ENCODE measurements around the gene TPCN2. TPM values are rescaled to one million over a fixed set of nuclear protein-coding genes. Genes with fewer than 3 reads are reported as not detected.

The TPCN2 gene
- total and polyA plus RNA-seq, 9 donors, result 6.4 to 9.9 (median 7.6) TPM

DNA sequence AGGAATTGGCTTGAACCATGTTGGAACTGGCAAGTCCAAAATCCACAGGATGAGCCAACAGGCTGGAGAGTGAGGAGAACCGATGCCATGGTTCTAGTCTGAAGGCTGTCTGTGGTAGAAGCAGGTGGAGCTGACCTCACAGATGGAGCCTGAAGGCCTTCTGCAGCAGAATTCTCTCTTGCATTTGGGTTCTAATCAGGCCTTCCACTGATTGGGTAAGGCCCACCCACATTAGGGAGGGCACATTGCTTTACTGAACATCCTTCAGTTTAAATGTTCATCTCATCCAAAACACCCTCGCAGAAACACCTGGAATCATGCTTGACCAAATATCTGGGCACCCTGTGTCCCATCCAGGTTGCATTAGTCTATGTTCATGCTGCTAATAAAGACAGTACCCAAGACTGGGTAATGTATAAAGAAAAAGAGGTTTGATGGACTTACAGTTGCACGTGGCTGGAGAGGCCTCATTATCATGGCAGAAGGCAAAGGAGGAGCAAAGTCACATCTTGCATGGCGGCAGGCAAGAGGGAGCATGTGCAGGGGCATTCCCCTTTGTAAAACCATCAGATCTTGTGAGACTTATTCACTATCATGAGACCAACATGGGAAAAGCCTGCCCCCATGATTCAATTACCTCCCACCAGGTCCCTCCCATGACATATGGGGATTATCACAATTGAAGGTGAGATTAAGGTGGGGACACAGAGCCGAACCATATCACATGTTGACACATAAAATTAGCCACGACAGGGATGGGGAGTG, 122.9 kb downstream of the TPCN2 start:
- no peak for DNase-seq
- H3K27ac ChIP-seq (ENCODE audit: low read length), result no peak overlapping the region
- WGBS (ENCODE audit: insufficient coverage), result 81% methylated on average over 4 of the region's 6 CpGs
- H3K9me3 ChIP-seq (replicated peaks; ENCODE audit: control insufficient read depth, low read depth, low read length), result peaks cover 2% of the 10 kb centered on the region
- H3K4me3 ChIP-seq (ENCODE audit: low read length), result no peak overlapping the region
- H3K4me1 ChIP-seq (ENCODE audit: control insufficient read depth, insufficient read depth, low read length), result peaks cover 9% of the 10 kb centered on the region
- no peaks in the 10 kb centered on the region for H3K36me3 ChIP-seq (ENCODE audit: control insufficient read depth, insufficient read depth, low read length)
- H3K27me3 ChIP-seq (ENCODE audit: control insufficient read depth, insufficient read depth, low read length), result no peaks in the 10 kb centered on the region

DNA sequence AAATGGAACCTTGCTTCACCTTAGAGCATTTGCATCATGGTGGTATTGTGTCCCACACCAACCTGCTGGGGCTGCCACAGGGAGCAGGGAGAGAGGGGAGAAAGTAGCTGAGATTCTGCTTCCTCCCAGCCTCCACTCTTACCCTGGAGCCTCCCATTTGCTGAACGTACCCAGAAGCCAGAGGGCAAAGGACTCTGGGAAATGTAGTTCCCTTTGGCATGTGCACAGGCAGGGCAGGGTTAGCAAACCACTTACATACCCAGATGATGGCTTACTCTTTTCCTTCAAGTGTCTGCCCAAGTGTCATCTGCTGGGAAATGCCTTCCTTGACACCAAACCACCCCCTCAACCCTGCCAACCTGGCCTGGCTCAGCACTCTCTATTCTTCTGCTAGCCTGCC, 123.9 kb downstream of the TPCN2 start:
- H3K9me3 ChIP-seq (replicated peaks; ENCODE audit: control insufficient read depth, low read depth, low read length), result peaks cover 2% of the 10 kb centered on the region
- WGBS (ENCODE audit: insufficient coverage), result no CpG with 5 or more reads among the region's 1 CpG
- peaks cover 6% of the 10 kb centered on the region for H3K4me1 ChIP-seq (ENCODE audit: control insufficient read depth, insufficient read depth, low read length)
- no peaks in the 10 kb centered on the region for H3K27me3 ChIP-seq (ENCODE audit: control insufficient read depth, insufficient read depth, low read length)
- H3K4me3 ChIP-seq (ENCODE audit: low read length), result no peak overlapping the region
- no peaks in the 10 kb centered on the region for H3K36me3 ChIP-seq (ENCODE audit: control insufficient read depth, insufficient read depth, low read length)
- H3K27ac ChIP-seq (ENCODE audit: low read length), result no peak overlapping the region
- no peak for DNase-seq

DNA sequence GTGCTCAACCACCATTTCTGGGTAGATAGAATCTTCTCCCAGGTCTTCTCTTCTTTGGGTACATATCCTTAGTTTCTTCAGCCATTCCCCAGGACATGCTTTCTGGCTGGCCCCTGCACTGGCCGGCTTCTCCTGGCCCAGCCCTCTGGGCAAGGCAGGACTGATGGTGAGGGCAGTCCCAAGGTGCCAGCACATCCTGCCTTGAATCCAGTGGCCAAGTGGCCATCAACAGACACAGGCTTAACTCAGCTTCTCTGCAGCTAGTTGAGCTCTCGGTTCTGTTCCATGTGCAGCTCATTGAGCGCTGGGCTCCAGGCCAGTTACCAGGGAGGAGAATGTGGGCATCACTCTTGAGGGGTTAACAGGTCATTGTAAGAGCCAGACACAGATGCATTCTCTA, 124.6 kb downstream of the TPCN2 start:
- no peak for DNase-seq
- WGBS (ENCODE audit: insufficient coverage), result 93% methylated on average over 3 of the region's 3 CpGs
- H3K27me3 ChIP-seq (ENCODE audit: control insufficient read depth, insufficient read depth, low read length), result no peaks in the 10 kb centered on the region
- peaks cover 2% of the 10 kb centered on the region for H3K9me3 ChIP-seq (replicated peaks; ENCODE audit: control insufficient read depth, low read depth, low read length)
- no peak overlapping the region for H3K27ac ChIP-seq (ENCODE audit: low read length)
- H3K36me3 ChIP-seq (ENCODE audit: control insufficient read depth, insufficient read depth, low read length), result no peaks in the 10 kb centered on the region
- no peak overlapping the region for H3K4me3 ChIP-seq (ENCODE audit: low read length)
- peaks cover 6% of the 10 kb centered on the region for H3K4me1 ChIP-seq (ENCODE audit: control insufficient read depth, insufficient read depth, low read length)

DNA sequence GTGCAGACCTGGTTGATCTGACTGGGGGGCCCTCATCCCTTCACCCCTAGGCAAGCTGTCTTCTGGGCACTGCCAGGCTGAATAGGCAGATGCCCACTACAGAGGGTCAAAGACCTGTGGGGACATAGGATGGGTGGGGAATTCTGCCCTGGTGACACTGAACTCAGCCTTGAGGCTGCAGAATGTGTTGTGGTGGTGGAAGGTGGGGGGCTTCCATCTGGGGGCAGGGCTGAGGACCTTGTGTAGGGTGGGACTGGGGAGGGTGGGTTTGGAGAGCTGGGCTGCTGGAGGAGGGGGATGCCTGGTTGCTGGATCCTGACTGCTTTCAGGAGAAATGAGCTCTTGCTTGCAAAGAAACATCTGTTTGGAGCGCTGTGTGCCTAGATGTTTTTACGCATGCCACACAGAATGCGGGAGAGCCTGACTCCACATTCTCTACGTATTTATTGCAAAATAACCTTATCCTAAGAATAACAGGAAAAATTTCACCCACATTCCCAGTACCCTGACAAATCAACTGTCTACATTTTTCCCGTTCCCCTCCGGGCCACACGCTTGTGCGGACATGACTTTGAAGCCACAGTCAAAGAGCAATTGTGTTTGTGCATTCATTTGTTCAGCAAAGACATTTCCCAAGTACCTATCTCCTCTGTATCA, 125.3 kb downstream of the TPCN2 start:
- no peak overlapping the region for H3K27ac ChIP-seq (ENCODE audit: low read length)
- WGBS (ENCODE audit: insufficient coverage), result 47% methylated on average over 4 of the region's 8 CpGs
- no peak overlapping the region for H3K4me3 ChIP-seq (ENCODE audit: low read length)
- H3K4me1 ChIP-seq (ENCODE audit: control insufficient read depth, insufficient read depth, low read length), result peaks cover 6% of the 10 kb centered on the region
- H3K9me3 ChIP-seq (replicated peaks; ENCODE audit: control insufficient read depth, low read depth, low read length), result peaks cover 2% of the 10 kb centered on the region
- no peaks in the 10 kb centered on the region for H3K36me3 ChIP-seq (ENCODE audit: control insufficient read depth, insufficient read depth, low read length)
- no peaks in the 10 kb centered on the region for H3K27me3 ChIP-seq (ENCODE audit: control insufficient read depth, insufficient read depth, low read length)
- DNase-seq, result no peak

DNA sequence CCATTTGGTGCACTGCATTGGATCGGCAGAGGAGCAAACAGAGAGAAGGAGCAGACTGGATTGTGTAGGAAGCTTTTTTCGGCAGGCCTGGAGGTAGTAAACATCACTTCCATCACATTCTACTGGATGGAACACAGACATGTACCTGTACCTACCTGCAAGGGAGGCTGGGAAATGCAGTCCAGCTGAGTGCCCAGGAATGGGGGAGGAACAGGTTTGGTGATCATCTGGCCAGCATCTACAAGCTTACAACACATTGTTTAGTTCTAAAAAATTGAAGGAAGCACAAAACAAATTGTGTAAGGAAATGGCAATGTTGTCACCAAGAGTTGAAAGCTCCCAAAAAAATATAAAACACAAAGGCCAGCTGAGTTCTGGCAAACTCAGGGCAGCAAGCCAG, 126.1 kb downstream of the TPCN2 start:
- DNase-seq, result no peak
- H3K9me3 ChIP-seq (replicated peaks; ENCODE audit: control insufficient read depth, low read depth, low read length), result peaks cover 2% of the 10 kb centered on the region
- peaks cover 6% of the 10 kb centered on the region for H3K4me1 ChIP-seq (ENCODE audit: control insufficient read depth, insufficient read depth, low read length)
- H3K36me3 ChIP-seq (ENCODE audit: control insufficient read depth, insufficient read depth, low read length), result no peaks in the 10 kb centered on the region
- WGBS (ENCODE audit: insufficient coverage), result no CpG with 5 or more reads among the region's 2 CpGs
- H3K27ac ChIP-seq (ENCODE audit: low read length), result no peak overlapping the region
- H3K27me3 ChIP-seq (ENCODE audit: control insufficient read depth, insufficient read depth, low read length), result no peaks in the 10 kb centered on the region
- no peak overlapping the region for H3K4me3 ChIP-seq (ENCODE audit: low read length)

DNA sequence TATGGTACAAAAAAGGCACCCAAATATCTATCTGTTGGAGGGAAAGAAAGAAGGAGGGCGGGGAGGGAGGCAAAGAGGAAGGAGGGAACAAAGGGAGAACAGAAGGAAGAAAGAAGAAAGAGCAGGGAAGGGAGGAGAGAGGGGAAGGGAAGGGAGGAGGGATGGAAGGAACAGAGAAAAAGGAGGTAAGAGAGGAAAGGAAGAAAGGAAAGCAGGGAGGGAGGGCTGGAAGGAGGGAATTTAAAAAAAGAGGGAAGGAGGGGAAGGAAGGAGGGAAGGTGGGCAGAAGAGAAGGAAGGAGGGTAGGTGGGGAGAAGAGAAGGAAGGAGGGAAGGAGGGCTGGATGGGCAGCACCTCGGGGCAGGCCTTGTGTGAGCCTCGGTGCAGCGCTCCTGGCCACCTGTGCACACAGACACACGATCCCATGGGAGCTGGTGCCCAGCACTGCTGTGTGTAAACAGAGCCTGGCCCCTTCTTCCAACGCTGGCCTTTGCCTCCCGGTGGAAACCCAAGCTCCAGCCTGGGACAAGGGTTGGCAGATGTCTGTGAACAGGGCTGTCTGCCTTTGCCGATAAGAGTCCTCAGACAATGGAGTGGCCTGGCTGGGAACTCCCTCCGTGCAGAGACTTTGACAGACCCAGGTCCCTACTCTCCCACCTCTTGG, 130.2 kb downstream of the TPCN2 start:
- DNase-seq, result no peak
- no peak overlapping the region for H3K4me3 ChIP-seq (ENCODE audit: low read length)
- H3K4me1 ChIP-seq (ENCODE audit: control insufficient read depth, insufficient read depth, low read length), result no peaks in the 10 kb centered on the region
- H3K27me3 ChIP-seq (ENCODE audit: control insufficient read depth, insufficient read depth, low read length), result peaks cover 2% of the 10 kb centered on the region
- peaks cover 6% of the 10 kb centered on the region for H3K9me3 ChIP-seq (replicated peaks; ENCODE audit: control insufficient read depth, low read depth, low read length)
- H3K36me3 ChIP-seq (ENCODE audit: control insufficient read depth, insufficient read depth, low read length), result no peaks in the 10 kb centered on the region
- no peak overlapping the region for H3K27ac ChIP-seq (ENCODE audit: low read length)
- 49% methylated on average over 6 of the region's 9 CpGs for WGBS (ENCODE audit: insufficient coverage)

DNA sequence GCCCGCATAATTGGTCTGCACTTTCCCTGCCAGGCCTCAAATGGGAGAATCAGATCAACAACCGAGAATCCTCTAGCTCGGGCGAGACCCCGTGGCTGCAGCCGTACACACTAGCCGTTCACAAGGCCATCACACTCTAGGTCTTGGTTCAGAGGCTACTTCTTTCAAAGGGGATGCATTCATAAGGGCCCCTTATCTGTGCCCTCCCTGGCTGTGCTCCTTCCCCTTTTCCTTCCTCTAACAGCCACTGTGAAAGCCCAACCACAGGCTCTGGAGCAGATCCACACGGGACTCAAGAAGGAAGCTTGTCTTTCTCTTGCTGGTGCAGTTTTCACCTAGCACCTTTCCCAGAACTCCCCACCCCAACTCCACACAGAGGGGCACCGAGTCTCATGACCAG, 131.5 kb downstream of the TPCN2 start:
- no peak overlapping the region for H3K27ac ChIP-seq (ENCODE audit: low read length)
- no peak overlapping the region for H3K4me3 ChIP-seq (ENCODE audit: low read length)
- H3K36me3 ChIP-seq (ENCODE audit: control insufficient read depth, insufficient read depth, low read length), result no peaks in the 10 kb centered on the region
- H3K27me3 ChIP-seq (ENCODE audit: control insufficient read depth, insufficient read depth, low read length), result peaks cover 2% of the 10 kb centered on the region
- H3K4me1 ChIP-seq (ENCODE audit: control insufficient read depth, insufficient read depth, low read length), result no peaks in the 10 kb centered on the region
- no peak for DNase-seq
- peaks cover 6% of the 10 kb centered on the region for H3K9me3 ChIP-seq (replicated peaks; ENCODE audit: control insufficient read depth, low read depth, low read length)
- 74% methylated on average over 8 of the region's 9 CpGs for WGBS (ENCODE audit: insufficient coverage)

DNA sequence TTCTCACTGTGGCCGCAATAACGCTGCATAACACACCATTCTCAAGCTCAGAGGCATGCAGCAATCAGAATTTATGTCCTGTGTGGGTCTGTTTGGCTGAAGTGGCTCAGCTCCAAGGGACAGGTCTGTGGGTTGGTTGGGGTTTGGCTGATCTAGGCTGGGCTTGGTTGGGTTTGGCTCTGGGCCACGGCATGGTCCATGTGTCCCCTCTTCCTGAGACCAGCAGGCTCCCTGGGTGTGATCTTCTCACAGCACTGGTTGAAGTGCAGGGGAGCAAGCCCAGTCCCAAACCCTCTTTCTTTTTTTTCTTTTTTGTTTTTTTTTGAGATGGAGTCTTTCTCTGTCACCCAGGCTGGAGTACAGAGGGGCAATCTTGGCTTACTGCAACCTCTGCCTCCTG, 132.0 kb downstream of the TPCN2 start:
- WGBS (ENCODE audit: insufficient coverage), result 83% methylated on average over 1 of the region's 3 CpGs
- Histone ChIP-seq H3K27ac (ENCODE audit: low read length) (no peak overlapping the region), H3K9me3 (replicated peaks; ENCODE audit: control insufficient read depth, low read depth, low read length) (peaks cover 4% of the 10 kb centered on the region), H3K4me3 (ENCODE audit: low read length) (no peak overlapping the region), H3K36me3 (ENCODE audit: control insufficient read depth, insufficient read depth, low read length) (no peaks in the 10 kb centered on the region), H3K4me1 (ENCODE audit: control insufficient read depth, insufficient read depth, low read length) (no peaks in the 10 kb centered on the region), H3K27me3 (ENCODE audit: control insufficient read depth, insufficient read depth, low read length) (peaks cover 2% of the 10 kb centered on the region)
- DNase-seq, result no peak

DNA sequence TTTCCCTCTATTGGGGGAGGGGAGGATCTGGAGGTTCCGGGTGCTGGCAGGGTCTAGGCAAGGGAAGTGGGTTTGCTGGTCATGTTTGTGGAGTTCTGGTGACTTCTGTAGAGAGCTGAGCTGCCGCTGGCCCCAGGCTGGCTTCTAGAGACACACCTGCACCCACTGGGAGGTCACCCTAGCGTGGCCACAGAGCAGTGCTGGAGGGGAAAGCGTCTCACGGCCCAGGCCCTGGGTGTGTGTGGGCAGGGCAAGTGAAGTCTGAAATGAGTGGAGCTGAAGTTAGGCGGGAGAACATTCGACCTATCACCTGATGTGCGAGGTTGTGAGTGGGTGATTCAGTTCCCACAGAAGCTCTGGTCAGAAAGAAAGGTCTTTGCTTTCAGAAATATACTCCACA, 134.9 kb downstream of the TPCN2 start:
- DNase-seq, result no peak
- peaks cover 2% of the 10 kb centered on the region for H3K27me3 ChIP-seq (ENCODE audit: control insufficient read depth, insufficient read depth, low read length)
- H3K9me3 ChIP-seq (replicated peaks; ENCODE audit: control insufficient read depth, low read depth, low read length), result peaks cover 9% of the 10 kb centered on the region
- no peak overlapping the region for H3K27ac ChIP-seq (ENCODE audit: low read length)
- 77% methylated on average over 4 of the region's 8 CpGs for WGBS (ENCODE audit: insufficient coverage)
- H3K4me3 ChIP-seq (ENCODE audit: low read length), result no peak overlapping the region
- no peaks in the 10 kb centered on the region for H3K4me1 ChIP-seq (ENCODE audit: control insufficient read depth, insufficient read depth, low read length)
- no peaks in the 10 kb centered on the region for H3K36me3 ChIP-seq (ENCODE audit: control insufficient read depth, insufficient read depth, low read length)

Data from muscle of leg (tissue), 11 donors.